ENCODE measurements around the gene PARD3B. TPM values are rescaled to one million over a fixed set of nuclear protein-coding genes. Genes with fewer than 3 reads are reported as not detected.
A peak's percentile ranks its signal among the peaks of the same experiment; 100 is the strongest.

Gene PARD3B
- total RNA-seq, 1 experiment from 2014 or later = 6.4 TPM

DNA sequence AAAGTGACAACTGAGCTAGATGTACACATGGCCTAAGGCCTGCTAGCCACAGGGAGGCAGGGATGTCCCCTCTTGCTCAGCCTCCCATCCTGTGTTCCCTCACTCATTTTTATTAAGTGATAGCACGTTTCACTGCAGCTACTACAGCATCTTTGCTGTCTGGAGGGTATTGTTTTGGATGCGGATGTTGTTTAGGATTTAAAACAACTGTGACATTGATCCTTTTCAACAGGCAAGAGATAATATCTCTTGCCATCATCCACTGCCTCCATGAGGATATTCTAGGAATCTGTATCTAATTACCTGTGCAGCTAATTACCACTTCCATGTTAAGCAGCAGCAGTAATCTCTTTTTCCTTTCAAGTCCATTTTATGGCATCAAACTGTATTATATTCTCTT, 345.4 kb downstream of the PARD3B start:
- Histone ChIP-seq H3K23me2 (ENCODE audit: insufficient read length, low read depth, low read length, poor library complexity, severe bottlenecking) (no peaks in the 10 kb centered on the region), H3K79me1 (ENCODE audit: insufficient read depth, low read depth, low read length, poor library complexity, severe bottlenecking) (no peaks in the 10 kb centered on the region), H3K27ac (ENCODE audit: insufficient read length, low read depth, low read length) (no peak overlapping the region), H2BK120ac (ENCODE audit: low read depth, low read length, poor library complexity, severe bottlenecking) (no peak overlapping the region), H3K4me1 (ENCODE audit: insufficient read depth, low read length) (no peaks in the 10 kb centered on the region), H3K79me2 (ENCODE audit: insufficient read depth, low read length) (no peaks in the 10 kb centered on the region), H3K4ac (ENCODE audit: low read depth, low read length) (no peak overlapping the region), H2AK5ac (ENCODE audit: insufficient read length, low read length) (no peak overlapping the region), H2BK12ac (ENCODE audit: insufficient read length, low read depth, low read length) (no peak overlapping the region), H2BK5ac (ENCODE audit: insufficient read length, low read length) (no peak overlapping the region), H2BK20ac (ENCODE audit: low read depth, low read length, poor library complexity, severe bottlenecking) (no peak overlapping the region), H3K9me3 (ENCODE audit: control insufficient read depth, low read depth, low read length) (no peaks in the 10 kb centered on the region), H3K4me2 (ENCODE audit: insufficient read depth, insufficient read length, low read length) (no peak overlapping the region), H3K27me3 (ENCODE audit: insufficient read depth, low read length) (no peaks in the 10 kb centered on the region), H2AFZ (ENCODE audit: low read length) (no peak overlapping the region), H3K23ac (ENCODE audit: insufficient read length, low read depth, low read length) (no peak overlapping the region), H4K91ac (ENCODE audit: insufficient read length, low read depth, low read length) (no peak overlapping the region), H4K5ac (ENCODE audit: insufficient read length, low read depth, low read length) (no peak overlapping the region), H3K14ac (ENCODE audit: insufficient read depth, low read length) (peak overlapping the region; percentile 51; the same call in 1 of the 2 replicates), H3K18ac (ENCODE audit: insufficient read length, low read depth, low read length) (no peak overlapping the region), H3K56ac (ENCODE audit: insufficient read length, low read depth, low read length) (no peak overlapping the region), H4K8ac (replicated peaks; ENCODE audit: insufficient read length, low read depth, low read length) (no peak overlapping the region), H3K9ac (ENCODE audit: extremely low read depth, insufficient read length, low read length) (no peak overlapping the region), H4K20me1 (ENCODE audit: control insufficient read depth, insufficient read depth, insufficient read length) (no peaks in the 10 kb centered on the region), H2BK15ac (ENCODE audit: low read depth, low read length) (no peak overlapping the region; the same call in 1 of the 2 replicates), H3T11ph (ENCODE audit: low read length) (no peak overlapping the region)
- Mint-ChIP-seq H3K27ac (no peak overlapping the region), H3K4me3 (no peak overlapping the region), H3K9me3 (no peaks in the 10 kb centered on the region), H3K36me3 (ENCODE audit: insufficient read depth in 1 of 3, low read depth in 3 of 3) (no peaks in the 10 kb centered on the region), H3K27me3 (ENCODE audit: low read depth) (no peaks in the 10 kb centered on the region), H3K4me1 (peaks cover 12 to 13% of the 10 kb centered on the region in 2 experiments)
- TF ChIP-seq, protein P1, sequence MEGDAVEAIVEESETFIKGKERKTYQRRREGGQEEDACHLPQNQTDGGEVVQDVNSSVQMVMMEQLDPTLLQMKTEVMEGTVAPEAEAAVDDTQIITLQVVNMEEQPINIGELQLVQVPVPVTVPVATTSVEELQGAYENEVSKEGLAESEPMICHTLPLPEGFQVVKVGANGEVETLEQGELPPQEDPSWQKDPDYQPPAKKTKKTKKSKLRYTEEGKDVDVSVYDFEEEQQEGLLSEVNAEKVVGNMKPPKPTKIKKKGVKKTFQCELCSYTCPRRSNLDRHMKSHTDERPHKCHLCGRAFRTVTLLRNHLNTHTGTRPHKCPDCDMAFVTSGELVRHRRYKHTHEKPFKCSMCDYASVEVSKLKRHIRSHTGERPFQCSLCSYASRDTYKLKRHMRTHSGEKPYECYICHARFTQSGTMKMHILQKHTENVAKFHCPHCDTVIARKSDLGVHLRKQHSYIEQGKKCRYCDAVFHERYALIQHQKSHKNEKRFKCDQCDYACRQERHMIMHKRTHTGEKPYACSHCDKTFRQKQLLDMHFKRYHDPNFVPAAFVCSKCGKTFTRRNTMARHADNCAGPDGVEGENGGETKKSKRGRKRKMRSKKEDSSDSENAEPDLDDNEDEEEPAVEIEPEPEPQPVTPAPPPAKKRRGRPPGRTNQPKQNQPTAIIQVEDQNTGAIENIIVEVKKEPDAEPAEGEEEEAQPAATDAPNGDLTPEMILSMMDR (conservative IDR thresholded peaks at IDR 0.05) = no peak
- no peak for DNase-seq
- no CpG with 5 or more reads among the region's 2 CpGs for WGBS (ENCODE audit: extremely low coverage, insufficient read length, low lambda C conversion rate)

All from H9 (cell line).